ENCODE data around the gene PLCH1. TPM values are rescaled to one million over a fixed set of nuclear protein-coding genes. Genes with fewer than 3 reads are reported as not detected.

PLCH1 gene
- total and polyA plus RNA-seq, 10 of the 15 experiments (the other 5 are each of a cell fraction or from before 2014, with no cell fraction given) = 0.03 to 0.22 (median 0.04) TPM; not detected in 5

DNA sequence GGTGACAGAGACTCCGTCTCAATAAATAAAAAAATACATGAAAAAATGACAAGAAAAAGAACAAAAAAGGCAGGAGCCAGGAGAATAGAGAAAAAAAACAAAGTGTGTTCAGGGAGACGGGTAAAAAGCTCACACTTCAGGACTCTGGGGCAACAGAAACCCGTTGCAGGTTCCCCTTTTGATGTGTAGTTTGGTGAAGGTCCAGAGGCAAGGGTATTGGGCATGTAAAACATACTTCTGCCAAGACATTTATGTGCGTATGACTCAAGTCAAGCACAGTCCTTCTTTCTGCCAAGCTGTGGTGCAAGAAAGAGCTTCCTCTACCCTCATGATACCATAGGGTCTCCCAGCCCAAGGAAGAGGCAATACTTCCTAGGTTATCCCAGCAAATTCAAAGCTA lies 418.0 kb downstream of the PLCH1 start (continued):
- no peak for TF ChIP-seq SUZ12 (IDR thresholded peaks at IDR 0.05; ENCODE audit: unreplicated experiment)

DNA sequence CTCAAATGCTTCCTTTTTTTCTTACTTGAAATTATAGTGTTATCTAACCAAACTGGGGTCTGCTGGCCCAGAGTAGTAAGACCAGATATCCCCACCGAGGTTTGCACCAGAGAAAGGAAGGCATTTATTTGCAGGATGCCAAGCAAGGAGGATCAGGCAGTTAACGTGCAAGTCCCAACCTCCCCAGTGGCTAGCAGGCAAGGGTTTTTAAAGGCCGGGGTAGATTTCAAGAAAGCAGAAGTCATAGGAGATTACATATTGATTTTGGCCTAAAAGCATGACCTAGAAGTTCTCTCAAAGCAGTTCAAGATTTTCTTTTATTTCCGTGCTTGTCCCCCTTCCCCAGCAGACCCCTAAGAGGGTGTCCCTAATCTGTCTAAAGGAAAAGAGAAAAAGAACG lies 418.6 kb downstream of the PLCH1 start:
- H3K27me3 ChIP-seq (replicated peaks in 1 of 2; ENCODE audit: control insufficient read depth in 2 of 2, insufficient read depth in 2 of 2, low read length in 1 of 2) = no peaks in the 10 kb centered on the region

More for the DNA sequence above, 418.6 kb downstream of the PLCH1 start:
- SMC1A ChIA-PET (ENCODE audit: uncharacterized antibody, unreplicated experiment) = interaction anchor here (0.6 kb wide), 1 partner anchor 411 kb away, joined by 3 read pairs; no protein-coding TSS in a partner anchor
- no TSS peak for BruUV-seq (replicated peaks)
- TF ChIP-seq, protein P1, sequence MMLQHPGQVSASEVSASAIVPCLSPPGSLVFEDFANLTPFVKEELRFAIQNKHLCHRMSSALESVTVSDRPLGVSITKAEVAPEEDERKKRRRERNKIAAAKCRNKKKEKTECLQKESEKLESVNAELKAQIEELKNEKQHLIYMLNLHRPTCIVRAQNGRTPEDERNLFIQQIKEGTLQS (IDR thresholded peaks at IDR 0.05; ENCODE audit: borderline replicate concordance, extremely low read depth, low read depth, low read length) = no peak
- TF ChIP-seq IRF4 (IDR thresholded peaks at IDR 0.05; ENCODE audit: low read depth, low read length) = no peak
- TF ChIP-seq, protein P2, sequence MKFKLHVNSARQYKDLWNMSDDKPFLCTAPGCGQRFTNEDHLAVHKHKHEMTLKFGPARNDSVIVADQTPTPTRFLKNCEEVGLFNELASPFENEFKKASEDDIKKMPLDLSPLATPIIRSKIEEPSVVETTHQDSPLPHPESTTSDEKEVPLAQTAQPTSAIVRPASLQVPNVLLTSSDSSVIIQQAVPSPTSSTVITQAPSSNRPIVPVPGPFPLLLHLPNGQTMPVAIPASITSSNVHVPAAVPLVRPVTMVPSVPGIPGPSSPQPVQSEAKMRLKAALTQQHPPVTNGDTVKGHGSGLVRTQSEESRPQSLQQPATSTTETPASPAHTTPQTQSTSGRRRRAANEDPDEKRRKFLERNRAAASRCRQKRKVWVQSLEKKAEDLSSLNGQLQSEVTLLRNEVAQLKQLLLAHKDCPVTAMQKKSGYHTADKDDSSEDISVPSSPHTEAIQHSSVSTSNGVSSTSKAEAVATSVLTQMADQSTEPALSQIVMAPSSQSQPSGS (IDR thresholded peaks at IDR 0.05; ENCODE audit: low read length) = no peak
- TF ChIP-seq SIN3A (IDR thresholded peaks at IDR 0.05; ENCODE audit: low read depth, low read length) = no peak
- TF ChIP-seq CHD2 (IDR thresholded peaks at IDR 0.05; ENCODE audit: borderline replicate concordance, low read depth, low read length) = no peak
- no peak for TF ChIP-seq ETV6 (conservative IDR thresholded peaks at IDR 0.05 in 1 of 2, IDR thresholded peaks at IDR 0.05 in 1 of 2; ENCODE audit: borderline replicate concordance in 1 of 2, low read depth in 1 of 2)
- TF ChIP-seq, protein P3, sequence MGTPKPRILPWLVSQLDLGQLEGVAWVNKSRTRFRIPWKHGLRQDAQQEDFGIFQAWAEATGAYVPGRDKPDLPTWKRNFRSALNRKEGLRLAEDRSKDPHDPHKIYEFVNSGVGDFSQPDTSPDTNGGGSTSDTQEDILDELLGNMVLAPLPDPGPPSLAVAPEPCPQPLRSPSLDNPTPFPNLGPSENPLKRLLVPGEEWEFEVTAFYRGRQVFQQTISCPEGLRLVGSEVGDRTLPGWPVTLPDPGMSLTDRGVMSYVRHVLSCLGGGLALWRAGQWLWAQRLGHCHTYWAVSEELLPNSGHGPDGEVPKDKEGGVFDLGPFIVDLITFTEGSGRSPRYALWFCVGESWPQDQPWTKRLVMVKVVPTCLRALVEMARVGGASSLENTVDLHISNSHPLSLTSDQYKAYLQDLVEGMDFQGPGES (IDR thresholded peaks at IDR 0.05) = no peak
- TF ChIP-seq SMAD1 (IDR thresholded peaks at IDR 0.05; ENCODE audit: low read depth, partially characterized antibody) = no peak
- TF ChIP-seq NR2F1 (conservative IDR thresholded peaks at IDR 0.05) = no peak
- TF ChIP-seq EZH2 (IDR thresholded peaks at IDR 0.05; ENCODE audit: borderline replicate concordance, control insufficient read depth, low read depth, low read length) = no peak
- TF ChIP-seq ZZZ3 (IDR thresholded peaks at IDR 0.05; ENCODE audit: control insufficient read depth, insufficient read length, low read depth) = no peak
- no peak overlapping the region for H3K27ac ChIP-seq (ENCODE audit: control insufficient read depth, insufficient read depth)
- 29% methylated on average over 5 of the region's 5 CpGs for WGBS (ENCODE audit: insufficient coverage, insufficient replicate concordance, low lambda C conversion rate, missing lambda C conversion rate)
- no peak overlapping the region for H2AFZ ChIP-seq (ENCODE audit: control insufficient read depth, low read depth, low read length)
- CTCF ChIA-PET = no interaction called here
- no peaks in the 10 kb centered on the region for H3K79me2 ChIP-seq (ENCODE audit: control insufficient read depth, insufficient read depth, low read length)
- FAIRE-seq (no peak), ATAC-seq (no peak), DNase-seq (ENCODE audit: low read depth, low spot score) (no peak)
- H3K4me2 ChIP-seq (ENCODE audit: control insufficient read depth, insufficient read depth) = no peak overlapping the region
- no peaks in the 10 kb centered on the region for H3K36me3 ChIP-seq (ENCODE audit: control insufficient read depth in 2 of 2, insufficient read depth in 2 of 2, low read length in 1 of 2)
- no peaks in the 10 kb centered on the region for H3K4me1 ChIP-seq (ENCODE audit: control insufficient read depth, insufficient read depth, low read length)
- RAD21 ChIA-PET (ENCODE audit: unreplicated experiment) = interaction anchor here (0.6 kb wide), 1 partner anchor 140 kb away, joined by 3 read pairs; no protein-coding TSS in a partner anchor
- no peaks in the 10 kb centered on the region for H4K20me1 ChIP-seq (ENCODE audit: control insufficient read depth, insufficient read depth)
- in situ Hi-C loops (cut with MboI) (loop anchor here (10.0 kb wide), 1 partner anchor 1001 kb away; the partner anchor contains the start of gene DHX36), intact Hi-C loops (cut with micrococcal nuclease; ENCODE audit: unreplicated experiment) (loop anchor here (10.0 kb wide), 1 partner anchor 641 kb away; no protein-coding TSS in a partner anchor)
- no peak overlapping the region for H3K4me3 ChIP-seq
- no peak overlapping the region for H3K9ac ChIP-seq (ENCODE audit: control insufficient read depth, insufficient read depth, low read length)
- POLR2A ChIA-PET = no interaction called here
- H3K9me3 ChIP-seq (replicated peaks; ENCODE audit: control insufficient read depth, insufficient read depth, low read length) = no peaks in the 10 kb centered on the region
